Fibroblast of mammary gland (primary cell): ENCODE data around the gene AMPD3.

Source experiments
- DNase-seq: peaks from one replicate; pipeline ENCODE4 v3.0.0-alpha.2; 2010; ENCODE audit warnings: low read depth
- H3K4me3 ChIP-seq: 2 replicates; pipeline ENCODE4 v1.5.1; 2011; ENCODE audit warnings: low read depth, mild to moderate bottlenecking, low read length, moderate library complexity; ENCODE audit not compliant: control insufficient read depth
- TF ChIP-seq, protein P1 (sequence below): conservative IDR thresholded peaks from 2 replicates; pipeline ENCODE4 v1.5.1; 2011; ENCODE audit warnings: low read depth, low read length, inconsistent platforms; ENCODE audit not compliant: control insufficient read depth, insufficient read depth

The AMPD3 gene

GRCh38 chr11:10528121-10528520 lies 73.1 kb downstream of the AMPD3 start:
- H3K4me3 ChIP-seq: no peak overlapping the region
- TF ChIP-seq, protein P1, sequence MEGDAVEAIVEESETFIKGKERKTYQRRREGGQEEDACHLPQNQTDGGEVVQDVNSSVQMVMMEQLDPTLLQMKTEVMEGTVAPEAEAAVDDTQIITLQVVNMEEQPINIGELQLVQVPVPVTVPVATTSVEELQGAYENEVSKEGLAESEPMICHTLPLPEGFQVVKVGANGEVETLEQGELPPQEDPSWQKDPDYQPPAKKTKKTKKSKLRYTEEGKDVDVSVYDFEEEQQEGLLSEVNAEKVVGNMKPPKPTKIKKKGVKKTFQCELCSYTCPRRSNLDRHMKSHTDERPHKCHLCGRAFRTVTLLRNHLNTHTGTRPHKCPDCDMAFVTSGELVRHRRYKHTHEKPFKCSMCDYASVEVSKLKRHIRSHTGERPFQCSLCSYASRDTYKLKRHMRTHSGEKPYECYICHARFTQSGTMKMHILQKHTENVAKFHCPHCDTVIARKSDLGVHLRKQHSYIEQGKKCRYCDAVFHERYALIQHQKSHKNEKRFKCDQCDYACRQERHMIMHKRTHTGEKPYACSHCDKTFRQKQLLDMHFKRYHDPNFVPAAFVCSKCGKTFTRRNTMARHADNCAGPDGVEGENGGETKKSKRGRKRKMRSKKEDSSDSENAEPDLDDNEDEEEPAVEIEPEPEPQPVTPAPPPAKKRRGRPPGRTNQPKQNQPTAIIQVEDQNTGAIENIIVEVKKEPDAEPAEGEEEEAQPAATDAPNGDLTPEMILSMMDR: no peak
- no peak for DNase-seq

DNA sequence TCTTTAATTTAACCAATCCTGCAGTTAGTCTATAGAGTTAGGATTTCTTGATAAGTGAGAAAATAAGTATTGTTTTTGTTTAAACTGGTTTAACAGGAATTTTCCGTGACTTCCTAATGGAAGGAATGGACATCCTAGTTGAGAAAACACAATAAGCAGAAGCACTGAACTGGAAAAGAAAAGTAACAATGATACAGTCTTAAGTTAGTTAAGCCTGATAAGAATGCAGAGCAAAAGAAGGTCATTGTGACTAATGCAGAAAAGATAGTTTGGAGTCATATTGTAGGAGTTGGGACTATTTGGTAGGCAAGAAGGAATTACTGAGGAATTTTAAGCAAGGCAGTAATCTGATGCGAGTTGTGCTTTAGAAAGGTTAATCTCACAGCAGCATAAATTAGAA lies 74.2 kb downstream of the AMPD3 start:
- no peak overlapping the region for H3K4me3 ChIP-seq
- no peak for DNase-seq
- TF ChIP-seq, protein P1: no peak

- TF ChIP-seq, protein P1: no peak
- H3K4me3 ChIP-seq: no peak overlapping the region
- DNase-seq: no peak
These were observed 77.5 kb downstream of the AMPD3 start for GRCh38 chr11:10532526-10532925.

DNA sequence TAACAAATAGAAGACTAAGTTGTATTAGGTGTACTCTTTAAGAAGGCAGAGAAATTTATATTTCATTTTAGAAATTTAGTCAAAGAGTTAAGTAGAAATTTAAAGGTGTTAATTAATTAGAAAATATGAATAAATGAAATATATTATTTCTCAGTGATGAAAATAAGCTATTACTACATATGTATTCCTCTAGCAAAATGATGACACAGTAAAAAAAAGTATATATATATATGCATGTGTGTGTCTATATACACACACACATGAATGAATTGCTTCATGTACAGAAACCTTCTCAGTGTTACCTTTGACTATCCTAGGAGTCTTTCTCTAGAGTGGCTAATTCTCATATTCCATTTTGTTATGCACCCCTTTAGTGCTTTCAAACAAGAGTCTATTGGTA lies 78.3 kb downstream of the AMPD3 start:
- TF ChIP-seq, protein P1: no peak
- DNase-seq: no peak
- no peak overlapping the region for H3K4me3 ChIP-seq

DNA sequence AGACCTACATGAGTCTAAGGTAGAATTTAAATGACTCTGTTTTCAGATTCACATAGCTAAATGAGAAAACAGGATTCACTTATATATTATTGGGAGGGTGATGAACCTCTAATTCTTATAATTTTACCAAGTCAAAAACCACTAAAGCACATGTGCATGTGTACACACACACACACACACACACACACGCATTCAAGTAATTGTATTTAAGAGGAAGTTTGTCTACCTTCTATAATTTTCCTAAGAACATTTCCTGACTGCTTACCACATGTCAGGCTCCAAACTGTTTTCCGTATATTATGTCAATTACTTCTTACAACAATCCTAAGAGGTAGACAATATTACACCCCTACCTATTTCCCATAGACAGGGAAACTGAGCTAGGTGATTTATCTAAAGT lies 79.3 kb downstream of the AMPD3 start:
- TF ChIP-seq, protein P1: no peak
- no peak for DNase-seq

GRCh38 chr11:10537600-10537999 lies 82.5 kb downstream of the AMPD3 start:
- H3K4me3 ChIP-seq: no peak overlapping the region
- no peak for DNase-seq
- TF ChIP-seq, protein P1: no peak

More for the DNA sequence above, 79.3 kb downstream of the AMPD3 start:
- no peak overlapping the region for H3K4me3 ChIP-seq

DNA sequence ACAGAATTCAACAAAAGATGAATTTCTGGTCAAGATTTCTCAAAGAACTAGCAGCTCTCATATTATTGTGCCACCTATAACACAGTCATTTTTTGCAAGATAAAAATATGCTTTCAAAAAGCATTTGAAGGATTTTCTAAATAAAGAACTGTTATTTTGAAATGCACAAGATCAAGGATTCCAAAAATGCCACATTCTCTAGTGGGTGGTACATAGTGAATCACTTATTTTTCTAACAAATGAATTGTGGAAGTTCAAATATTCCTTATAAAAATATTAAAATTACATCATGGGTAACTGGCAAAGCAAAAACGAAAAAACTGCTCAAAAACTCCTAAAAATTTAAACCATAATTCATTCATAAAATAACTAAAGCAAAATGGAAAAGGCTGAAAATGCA lies 83.9 kb downstream of the AMPD3 start:
- no peak overlapping the region for H3K4me3 ChIP-seq
- TF ChIP-seq, protein P1: no peak
- no peak for DNase-seq
